Measurements from ENCODE around the gene CDC42SE2.
A peak's percentile ranks its signal among the peaks of the same experiment; 100 is the strongest.
"Not testable (repeated sequence)": the region's sequence is repeated elsewhere in the genome, so short reads cannot be mapped to it uniquely, and the experiment has no call there.

The CDC42SE2 gene

GRCh38 chr5:131389096-131389868 is 125.4 kb downstream of the CDC42SE2 start:
- DNase-seq (ENCODE audit: low read depth in 2 of 2), result no peak

DNA sequence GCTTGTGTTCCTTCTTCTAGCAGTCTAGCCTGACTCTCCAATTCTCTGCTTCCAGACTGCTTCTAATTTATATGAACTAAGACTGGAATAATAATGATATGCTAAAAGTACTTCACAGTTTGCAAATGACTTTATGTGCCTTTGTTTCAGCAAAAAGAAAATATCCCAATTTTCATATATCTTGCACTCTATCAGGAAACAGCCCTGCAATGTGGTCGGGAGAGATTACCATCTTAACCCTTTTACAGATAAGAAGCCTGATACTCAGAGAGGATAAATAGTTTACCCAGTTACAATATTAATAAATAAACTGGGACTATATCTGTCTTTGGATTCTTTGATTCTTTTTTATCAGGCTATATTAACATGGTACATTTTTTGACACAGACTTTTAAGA is 126.0 kb downstream of the CDC42SE2 start:
- DNase-seq (ENCODE audit: low read depth in 2 of 2), result no peak

DNA sequence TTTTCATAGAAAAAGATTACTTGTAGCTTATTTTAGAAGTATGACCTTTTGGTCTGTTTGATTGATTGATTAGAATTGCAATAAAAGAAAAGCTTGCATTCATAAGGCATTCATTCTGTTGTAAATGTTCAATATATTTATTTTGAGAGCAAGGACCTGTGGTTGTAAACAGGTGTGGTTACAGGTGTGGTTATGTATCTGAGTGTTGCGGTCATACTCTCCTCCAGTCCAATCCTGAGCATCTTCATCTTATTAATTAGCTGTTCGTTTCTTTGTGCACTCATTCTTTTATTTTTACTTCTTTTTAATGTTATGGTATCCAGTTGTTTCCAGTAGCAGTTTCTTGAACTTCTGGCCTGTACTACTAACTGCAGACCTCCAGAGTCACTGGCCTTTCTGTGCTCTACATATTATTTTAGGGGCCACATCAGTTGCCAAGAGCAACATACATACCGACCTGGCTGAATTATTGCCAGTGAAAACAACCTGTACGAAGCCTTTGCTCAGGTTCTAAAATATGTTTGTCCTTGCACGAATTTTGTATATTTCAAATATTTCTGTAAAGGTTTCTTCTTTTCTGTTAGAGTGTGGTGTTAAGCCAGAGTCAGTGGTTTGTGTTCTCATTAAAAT is 128.7 kb downstream of the CDC42SE2 start:
- no peak for DNase-seq (ENCODE audit: low read depth in 2 of 2)

DNA sequence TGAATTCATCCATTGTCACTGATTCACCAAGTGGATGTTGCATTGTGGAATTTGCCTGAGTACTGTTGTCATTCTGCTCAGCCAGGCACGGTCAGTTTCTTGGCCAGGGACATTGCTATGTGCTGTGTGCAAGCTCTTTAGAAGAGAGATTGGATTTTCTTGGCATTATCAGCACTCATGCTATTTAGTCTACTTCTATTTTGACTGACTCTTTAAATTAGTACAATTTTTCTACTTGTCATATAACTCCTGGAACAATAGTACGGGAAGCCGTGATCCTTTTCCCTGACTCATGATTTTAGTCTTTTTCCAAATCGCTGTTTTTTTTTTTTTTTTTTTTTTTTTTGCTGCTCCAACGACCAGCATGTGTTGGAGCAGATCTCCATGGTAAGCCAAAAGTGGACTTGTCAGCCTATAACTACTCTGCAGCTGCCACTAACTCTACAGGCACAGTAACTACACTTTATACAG is 129.7 kb downstream of the CDC42SE2 start:
- DNase-seq (ENCODE audit: low read depth in 2 of 2), result no peak

GRCh38 chr5:131394128-131394527 is 130.3 kb downstream of the CDC42SE2 start:
- DNase-seq (ENCODE audit: low read depth in 2 of 2), result no peak

DNA sequence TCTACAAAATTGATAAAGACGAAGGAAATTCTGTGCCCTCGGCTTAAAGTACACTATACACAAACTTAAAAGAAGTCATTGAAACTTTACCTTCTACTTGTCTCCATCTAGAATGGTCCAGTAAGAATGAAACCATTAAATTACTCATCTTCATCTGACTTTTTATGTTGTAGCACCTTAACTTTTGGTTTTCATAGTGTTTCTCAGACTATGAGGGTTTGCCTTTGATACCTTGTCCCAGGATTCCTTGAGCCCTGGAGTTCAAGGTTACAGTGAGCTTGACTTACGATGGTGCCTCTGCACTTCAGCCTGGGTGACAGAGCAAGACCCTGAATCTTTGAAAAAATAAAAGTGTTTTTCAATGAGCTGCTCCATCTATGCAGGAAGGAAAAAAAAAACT is 132.2 kb downstream of the CDC42SE2 start:
- no peak for DNase-seq (ENCODE audit: low read depth in 2 of 2)

DNA sequence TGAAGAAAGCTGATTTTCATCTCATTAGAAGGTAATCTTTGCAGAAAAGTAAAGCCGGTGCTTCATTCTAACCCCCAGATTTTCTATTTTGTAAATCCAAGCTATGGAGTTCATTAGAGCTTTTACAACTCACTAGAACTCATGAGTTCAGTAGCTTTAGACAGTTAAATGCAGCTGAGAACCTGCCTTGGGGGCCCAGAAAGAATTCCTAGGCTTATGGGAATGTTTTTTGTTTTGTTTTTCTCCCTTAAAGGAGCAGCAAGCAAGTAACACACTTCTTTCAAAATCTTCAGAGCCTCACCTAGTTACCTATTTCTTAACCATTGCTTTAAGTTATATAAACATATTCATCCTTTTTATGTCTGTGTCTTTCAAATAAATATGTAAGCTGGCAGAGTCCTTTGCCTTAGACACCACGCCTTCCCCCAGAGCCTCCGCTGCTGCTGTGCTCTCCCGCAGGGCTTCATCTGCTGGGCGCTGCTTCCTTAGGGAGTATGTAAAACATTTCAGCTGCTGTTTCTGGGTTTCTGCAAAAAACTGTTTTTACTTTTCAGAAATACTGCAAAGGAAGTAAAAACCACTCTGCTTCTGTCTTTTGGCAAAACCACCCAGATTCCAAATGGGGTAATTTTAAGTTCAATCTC is 132.9 kb downstream of the CDC42SE2 start:
- DNase-seq (ENCODE audit: low read depth in 2 of 2), result no peak

DNA sequence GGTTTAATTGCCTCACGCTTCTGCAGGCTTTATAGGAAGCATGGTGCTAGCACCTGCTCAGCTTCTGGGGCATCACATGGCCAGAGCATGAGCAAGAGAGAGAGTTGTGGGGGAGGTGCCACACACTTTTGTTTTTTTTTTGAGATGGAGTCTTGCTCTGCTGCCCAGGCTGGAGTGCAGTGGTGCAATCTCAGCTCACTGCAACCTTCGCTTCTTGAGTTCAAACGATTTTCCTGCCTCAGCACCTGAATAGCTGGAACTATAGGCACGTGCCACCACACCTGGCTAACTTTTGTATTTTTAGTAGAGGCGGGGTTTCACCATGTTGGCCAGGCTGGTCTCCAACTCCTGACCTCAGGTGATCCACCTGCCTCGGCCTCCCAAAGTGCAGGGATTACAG is 135.2 kb downstream of the CDC42SE2 start:
- not testable (repeated sequence) for DNase-seq (ENCODE audit: low read depth in 2 of 2)

GRCh38 chr5:131400585-131400984 is 136.7 kb downstream of the CDC42SE2 start:
- no peak for DNase-seq (ENCODE audit: low read depth in 2 of 2)

- DNase-seq (ENCODE audit: low read depth in 2 of 2), result no peak
These were observed 141.8 kb downstream of the CDC42SE2 start for GRCh38 chr5:131405674-131406073.

- DNase-seq (ENCODE audit: low read depth in 2 of 2), result no peak
These were observed 142.2 kb downstream of the CDC42SE2 start for GRCh38 chr5:131406076-131406475.

DNA sequence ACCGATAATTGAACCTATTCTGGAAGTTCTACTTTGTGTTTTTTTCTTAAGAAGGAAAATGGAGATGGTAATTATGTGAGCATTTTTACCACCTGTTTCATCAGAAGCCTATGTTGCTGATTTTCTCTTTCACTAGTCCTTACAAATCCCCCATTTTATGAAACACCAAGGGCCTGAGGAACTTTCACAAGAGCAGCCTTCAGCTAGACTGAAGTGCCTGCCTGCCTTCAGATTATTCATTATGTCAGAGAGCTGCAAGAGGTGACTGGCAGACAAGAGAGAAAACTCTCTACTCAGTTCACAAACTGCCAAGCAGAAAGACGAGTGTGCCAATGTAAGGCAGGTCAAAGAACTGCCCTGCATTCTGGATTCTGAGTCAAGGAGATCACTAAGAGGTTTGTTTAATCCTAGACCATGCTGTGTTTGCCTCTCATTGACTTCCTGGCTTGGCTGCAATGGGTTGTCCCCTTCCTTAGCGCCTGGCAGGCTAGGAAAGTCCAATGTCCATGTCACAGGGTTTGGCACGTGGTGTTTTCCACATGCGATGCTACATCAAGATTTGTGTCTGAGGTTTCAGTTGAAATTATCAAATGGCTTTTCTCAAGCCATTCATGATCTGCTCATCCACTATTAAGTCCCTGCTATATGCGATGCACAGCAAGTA is 143.3 kb downstream of the CDC42SE2 start:
- DNase-seq (ENCODE audit: low read depth in 2 of 2), result no peak

DNA sequence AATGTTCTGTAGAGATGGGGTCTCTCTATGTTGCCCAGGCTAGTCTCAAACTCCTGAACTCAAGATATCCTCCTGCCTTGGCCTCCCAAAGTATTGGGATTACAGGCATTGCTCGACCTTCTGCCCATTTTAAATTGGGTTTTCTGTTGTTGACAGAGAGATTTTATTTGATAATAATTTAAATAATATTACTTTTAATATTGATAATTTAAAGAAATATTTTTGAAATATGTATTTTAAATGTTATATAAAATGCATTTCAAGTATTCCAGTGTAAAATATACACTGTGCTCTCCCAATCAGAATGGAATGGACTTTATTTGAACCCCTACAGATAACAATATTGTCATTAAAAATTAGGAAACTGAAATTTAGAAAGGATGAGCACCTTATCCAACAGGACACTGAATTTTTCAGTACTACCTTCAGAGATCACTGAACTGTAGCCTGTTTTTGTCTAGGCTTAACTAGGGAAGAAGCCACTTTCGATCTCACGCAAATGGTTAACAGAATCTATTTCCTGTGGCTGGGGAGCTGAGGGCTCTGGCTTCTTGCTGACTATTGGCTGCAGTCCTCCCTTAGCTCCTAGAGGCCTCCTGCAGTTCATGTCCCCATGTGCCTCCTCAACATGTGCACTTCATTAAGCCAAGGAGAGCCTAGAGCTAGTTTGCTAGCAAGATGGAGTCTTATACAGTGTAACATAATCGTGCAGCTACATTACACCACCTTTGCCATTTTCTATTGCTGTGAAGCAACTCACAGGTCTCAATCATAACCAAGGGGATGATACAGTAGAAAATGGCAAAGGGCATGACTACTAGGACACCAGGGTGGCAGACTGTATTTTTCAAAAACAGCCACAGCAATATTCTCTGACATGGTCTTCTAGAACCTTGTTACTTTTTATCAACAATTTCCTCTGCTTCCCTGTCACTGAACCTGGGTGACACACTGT is 150.0 kb downstream of the CDC42SE2 start:
- peak in 1 of 2 donors; percentile 7 for DNase-seq (ENCODE audit: low read depth in 2 of 2)

GRCh38 chr5:131416729-131417128 is 152.9 kb downstream of the CDC42SE2 start:
- DNase-seq (ENCODE audit: low read depth in 2 of 2), result no peak

- DNase-seq (ENCODE audit: low read depth in 2 of 2), result peak; percentile 48 to 67
These were observed 153.5 kb downstream of the CDC42SE2 start for GRCh38 chr5:131417240-131417869.

DNA sequence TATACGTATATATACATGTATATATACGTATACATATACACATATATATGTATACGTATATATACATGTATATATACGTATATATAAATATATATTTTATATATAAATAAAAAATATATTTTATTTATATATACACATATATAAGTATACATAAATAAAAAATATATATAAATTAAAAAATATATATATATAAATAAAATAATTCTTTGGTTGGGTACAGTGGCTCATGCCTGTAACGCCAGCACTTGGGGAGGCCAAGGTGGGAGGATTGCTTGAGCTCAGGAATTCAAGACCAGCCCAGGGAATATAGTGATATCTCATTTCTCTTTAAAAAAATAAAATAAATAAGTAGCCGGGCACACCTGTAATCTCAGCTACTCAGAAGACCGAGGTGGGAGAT is 155.0 kb downstream of the CDC42SE2 start:
- DNase-seq (ENCODE audit: low read depth in 2 of 2), result no peak

DNA sequence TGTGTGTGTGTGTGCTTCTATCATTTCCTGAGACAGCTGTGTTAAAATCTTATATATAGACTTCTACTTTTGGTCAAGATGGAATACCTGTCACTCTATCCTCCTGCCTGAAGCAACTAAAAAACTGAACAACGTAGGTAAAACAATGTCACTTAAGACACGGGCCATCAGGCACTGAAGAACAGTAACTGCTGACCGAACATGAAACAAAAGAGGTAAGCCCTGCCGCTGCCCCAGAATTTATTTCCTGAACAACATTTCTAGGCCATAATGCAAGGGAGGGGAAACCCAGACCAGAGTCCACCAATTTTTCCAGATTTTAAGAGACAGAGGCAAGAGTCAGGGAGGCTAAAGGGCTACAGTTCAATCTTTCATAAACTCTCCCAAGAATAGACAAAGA is 156.0 kb downstream of the CDC42SE2 start:
- DNase-seq (ENCODE audit: low read depth in 2 of 2), result no peak

- no peak for DNase-seq (ENCODE audit: low read depth in 2 of 2)
These were observed 159.2 kb downstream of the CDC42SE2 start for GRCh38 chr5:131423056-131423455.

DNA sequence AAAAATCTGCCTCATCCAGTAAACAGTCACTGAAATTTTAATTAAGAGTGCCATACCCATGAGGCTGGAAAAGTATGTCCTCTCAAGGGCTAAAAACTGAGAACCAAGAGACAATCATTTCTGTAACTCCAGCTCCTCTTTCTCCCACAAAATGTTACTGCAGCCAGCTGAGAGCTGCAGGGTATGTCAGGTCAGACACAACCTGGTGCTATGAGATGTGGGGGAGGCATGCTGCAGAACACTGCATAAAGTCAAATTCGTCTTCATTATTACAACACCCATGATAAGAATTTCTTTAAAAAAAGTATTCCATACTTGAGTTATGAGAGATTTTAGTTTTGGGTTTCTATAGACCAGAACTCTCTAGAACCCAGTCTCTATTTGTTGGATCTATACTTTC is 162.2 kb downstream of the CDC42SE2 start:
- DNase-seq (ENCODE audit: low read depth in 2 of 2), result no peak

GRCh38 chr5:131430794-131431193 is 166.9 kb downstream of the CDC42SE2 start:
- DNase-seq (ENCODE audit: low read depth in 2 of 2), result no peak

GRCh38 chr5:131431794-131432193 is 167.9 kb downstream of the CDC42SE2 start:
- DNase-seq (ENCODE audit: low read depth in 2 of 2), result no peak
